GM12872 (cell line): ENCODE measurements around the gene TRUB1.

Experiments
- CTCF ChIP-seq: IDR thresholded peaks from 3 replicates; pipeline ENCODE4 v1.5.1; 2011; ENCODE audit warnings: low read depth, mild to moderate bottlenecking, low read length, moderate library complexity; ENCODE audit not compliant: insufficient read depth

Gene TRUB1

GRCh38 chr10:114998993-114999392 lies 61.0 kb downstream of the TRUB1 start:
- TF ChIP-seq CTCF, result no peak

- no peak for TF ChIP-seq CTCF
Measured at GRCh38 chr10:115001506-115002381, 63.7 kb downstream of the TRUB1 start.

- no peak for TF ChIP-seq CTCF
Measured at GRCh38 chr10:115003396-115003795, 65.4 kb downstream of the TRUB1 start.

- TF ChIP-seq CTCF, result no peak
Measured at GRCh38 chr10:115004236-115004862, 66.4 kb downstream of the TRUB1 start.

GRCh38 chr10:115005771-115006170 lies 67.8 kb downstream of the TRUB1 start:
- TF ChIP-seq CTCF, result no peak

- TF ChIP-seq CTCF, result no peak
Measured at GRCh38 chr10:115018185-115018931, 80.4 kb downstream of the TRUB1 start.

GRCh38 chr10:115020449-115020848 lies 82.5 kb downstream of the TRUB1 start:
- TF ChIP-seq CTCF, result no peak
